ENCODE measurements around the gene LMO7.
"Not testable (repeated sequence)": the region's sequence is repeated elsewhere in the genome, so short reads cannot be mapped to it uniquely, and the experiment has no call there.

Gene LMO7

DNA sequence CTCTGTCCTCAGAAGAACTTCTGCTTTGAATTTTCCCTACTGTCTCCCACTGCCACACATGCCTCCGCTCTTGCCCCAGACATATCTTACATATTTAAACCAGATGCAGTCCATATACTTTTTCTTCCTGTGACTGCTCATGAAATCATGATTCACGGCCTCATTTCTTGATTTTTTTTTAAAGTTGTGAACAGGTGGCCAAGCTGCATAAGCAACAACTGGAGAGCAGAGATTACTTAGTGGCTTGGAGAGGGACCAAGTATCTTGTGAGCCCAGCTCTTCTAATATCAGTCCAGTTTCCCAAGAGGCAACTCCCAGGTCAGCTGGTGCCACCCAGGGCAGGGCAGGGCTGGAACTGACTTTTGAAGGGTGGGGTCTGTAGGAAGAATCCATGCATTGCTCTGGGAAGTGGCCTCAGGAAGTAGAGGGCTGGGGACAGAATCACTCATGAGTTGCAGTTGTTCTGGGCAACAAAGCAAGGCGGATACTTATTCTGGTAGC lies 152.4 kb downstream of the LMO7 start:
- peak; percentile 82 for DNase-seq (ENCODE audit: low read depth, low spot score)
- TF ChIP-seq, protein P1, sequence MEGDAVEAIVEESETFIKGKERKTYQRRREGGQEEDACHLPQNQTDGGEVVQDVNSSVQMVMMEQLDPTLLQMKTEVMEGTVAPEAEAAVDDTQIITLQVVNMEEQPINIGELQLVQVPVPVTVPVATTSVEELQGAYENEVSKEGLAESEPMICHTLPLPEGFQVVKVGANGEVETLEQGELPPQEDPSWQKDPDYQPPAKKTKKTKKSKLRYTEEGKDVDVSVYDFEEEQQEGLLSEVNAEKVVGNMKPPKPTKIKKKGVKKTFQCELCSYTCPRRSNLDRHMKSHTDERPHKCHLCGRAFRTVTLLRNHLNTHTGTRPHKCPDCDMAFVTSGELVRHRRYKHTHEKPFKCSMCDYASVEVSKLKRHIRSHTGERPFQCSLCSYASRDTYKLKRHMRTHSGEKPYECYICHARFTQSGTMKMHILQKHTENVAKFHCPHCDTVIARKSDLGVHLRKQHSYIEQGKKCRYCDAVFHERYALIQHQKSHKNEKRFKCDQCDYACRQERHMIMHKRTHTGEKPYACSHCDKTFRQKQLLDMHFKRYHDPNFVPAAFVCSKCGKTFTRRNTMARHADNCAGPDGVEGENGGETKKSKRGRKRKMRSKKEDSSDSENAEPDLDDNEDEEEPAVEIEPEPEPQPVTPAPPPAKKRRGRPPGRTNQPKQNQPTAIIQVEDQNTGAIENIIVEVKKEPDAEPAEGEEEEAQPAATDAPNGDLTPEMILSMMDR (IDR thresholded peaks at IDR 0.05; ENCODE audit: insufficient read depth, low read length, missing control alignments), result no peak
- CTCF ChIA-PET, result interaction anchor here (2.1 kb wide), 1 partner anchor 93 kb away, joined by 9 read pairs; no protein-coding TSS in a partner anchor
- POLR2A ChIA-PET, result interaction anchor here (0.6 to 0.7 kb wide), 2 partner anchors 13 to 376 kb away, joined by 3 read pairs; no protein-coding TSS in a partner anchor
- no peak overlapping the region for H3K4me3 ChIP-seq (ENCODE audit: low read depth, low read length)

DNA sequence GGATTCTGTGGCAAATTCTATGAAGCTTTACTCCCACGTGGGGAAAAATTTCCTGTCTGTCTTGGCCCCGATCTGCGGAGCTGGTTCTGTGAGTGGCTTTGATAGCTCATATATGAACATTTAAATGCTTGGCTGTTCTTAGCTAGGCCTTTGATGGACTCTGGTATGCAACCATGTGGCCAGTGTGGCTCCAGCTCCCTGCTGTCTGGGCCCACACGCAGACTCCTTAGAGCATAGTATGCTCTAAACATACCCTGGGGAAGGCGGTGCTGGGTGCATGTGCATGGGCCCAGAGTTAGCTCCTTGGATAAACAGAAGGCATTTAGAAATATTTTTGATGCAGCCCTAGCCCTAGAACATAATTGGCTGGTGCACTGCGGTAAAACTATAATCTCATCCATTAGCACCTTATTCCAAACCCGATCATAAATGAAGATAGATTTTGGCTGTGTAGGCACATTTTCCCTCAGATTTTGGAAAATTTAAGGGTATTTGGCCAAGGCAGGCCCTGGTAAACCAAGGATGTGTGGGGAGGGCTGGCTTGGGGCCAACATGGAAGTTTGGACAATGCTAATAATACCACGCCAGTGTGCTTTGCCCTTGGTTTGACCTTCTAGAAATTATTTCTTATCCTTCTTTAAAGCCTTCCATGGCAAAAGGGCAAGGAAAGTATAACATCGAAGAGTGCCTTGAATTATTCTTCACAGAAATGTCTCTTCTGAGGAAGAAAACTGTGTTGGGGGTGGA lies 153.5 kb downstream of the LMO7 start:
- ChIA-PET CTCF (no interaction called here), POLR2A (interaction anchor here (0.6 kb wide), 1 partner anchor 12 kb away, joined by 3 read pairs; no protein-coding TSS in a partner anchor)
- no peak overlapping the region for H3K4me3 ChIP-seq (ENCODE audit: low read depth, low read length)
- DNase-seq (ENCODE audit: low read depth, low spot score), result no peak
- TF ChIP-seq, protein P1 (IDR thresholded peaks at IDR 0.05; ENCODE audit: insufficient read depth, low read length, missing control alignments), result no peak

DNA sequence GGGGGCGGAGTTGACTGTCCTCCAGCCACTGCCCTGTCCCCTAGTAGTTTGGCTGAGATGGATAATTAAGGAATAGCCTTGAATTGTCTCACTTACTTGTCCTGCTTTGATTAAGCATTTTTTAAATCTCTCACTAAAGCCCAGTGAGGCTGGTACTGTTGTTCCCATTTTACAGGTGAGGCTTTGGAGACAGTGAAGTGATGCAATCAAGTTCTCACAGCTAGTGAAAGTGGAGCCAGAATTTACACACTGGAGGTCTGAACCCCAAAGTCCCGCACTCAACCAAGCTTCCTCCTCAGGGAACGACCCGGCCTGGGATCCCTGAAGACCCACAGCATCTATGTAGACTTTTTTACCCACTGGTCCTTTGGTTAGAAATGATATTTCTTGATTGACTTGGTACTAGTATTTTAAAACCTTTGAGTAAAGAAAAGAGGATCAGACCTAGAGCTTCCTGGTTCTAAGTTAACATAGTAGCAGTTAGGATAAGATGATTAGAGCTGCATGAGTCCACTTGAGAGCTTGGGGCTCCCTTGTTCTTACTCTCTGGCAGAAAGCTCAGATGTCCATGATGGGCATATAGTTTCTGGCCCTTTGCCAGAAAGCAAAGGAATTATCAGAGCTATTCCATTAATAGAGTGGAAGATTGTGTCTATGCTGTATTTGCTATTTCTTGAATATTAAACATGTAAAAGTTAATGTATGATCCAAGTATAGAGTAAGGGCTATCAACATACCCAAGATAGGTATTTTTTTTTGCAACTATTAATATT lies 154.3 kb downstream of the LMO7 start:
- no peak overlapping the region for H3K4me3 ChIP-seq (ENCODE audit: low read depth, low read length)
- no peak for DNase-seq (ENCODE audit: low read depth, low spot score)
- TF ChIP-seq, protein P1 (IDR thresholded peaks at IDR 0.05; ENCODE audit: insufficient read depth, low read length, missing control alignments), result no peak
- POLR2A ChIA-PET, result no interaction called here
- CTCF ChIA-PET, result no interaction called here

DNA sequence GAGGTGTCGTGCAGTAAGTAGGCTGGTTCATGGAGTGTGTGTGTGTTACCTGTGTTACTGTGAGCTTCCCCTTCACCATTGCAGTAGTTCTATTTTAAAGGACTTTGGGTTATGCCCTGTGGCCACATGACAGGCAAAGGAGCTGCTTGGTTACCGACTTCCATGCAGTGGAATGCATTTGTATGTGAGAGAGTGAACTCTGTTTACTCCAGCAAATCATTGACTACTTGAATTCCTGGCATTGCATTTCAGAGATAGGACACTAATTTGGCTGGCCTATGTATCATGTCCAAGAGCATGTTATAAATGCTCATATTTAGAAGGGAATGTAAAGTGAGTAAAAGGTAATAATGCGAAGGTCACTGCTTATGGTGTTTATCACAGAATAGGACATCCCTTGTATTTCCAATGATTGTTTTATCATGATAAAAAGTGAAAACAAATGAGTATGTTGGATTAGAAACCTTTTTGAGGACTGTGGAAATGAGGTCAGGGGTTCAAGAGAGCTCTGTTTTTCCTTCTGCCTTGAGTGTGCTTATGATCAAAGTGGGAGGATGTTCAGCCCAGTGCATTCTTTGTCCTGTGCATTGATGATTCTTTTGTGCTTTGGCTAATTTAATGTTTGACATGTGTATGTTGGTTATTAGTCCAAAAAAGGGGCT lies 156.5 kb downstream of the LMO7 start:
- ChIA-PET CTCF (interaction anchor here (1.5 kb wide), 1 partner anchor 97 kb away, joined by 7 read pairs; no protein-coding TSS in a partner anchor), POLR2A (interaction anchor here (0.6 kb wide), 1 partner anchor 76 kb away, joined by 4 read pairs; no protein-coding TSS in a partner anchor)
- no peak for DNase-seq (ENCODE audit: low read depth, low spot score)
- TF ChIP-seq, protein P1 (IDR thresholded peaks at IDR 0.05; ENCODE audit: insufficient read depth, low read length, missing control alignments), result no peak
- no peak overlapping the region for H3K4me3 ChIP-seq (ENCODE audit: low read depth, low read length)

DNA sequence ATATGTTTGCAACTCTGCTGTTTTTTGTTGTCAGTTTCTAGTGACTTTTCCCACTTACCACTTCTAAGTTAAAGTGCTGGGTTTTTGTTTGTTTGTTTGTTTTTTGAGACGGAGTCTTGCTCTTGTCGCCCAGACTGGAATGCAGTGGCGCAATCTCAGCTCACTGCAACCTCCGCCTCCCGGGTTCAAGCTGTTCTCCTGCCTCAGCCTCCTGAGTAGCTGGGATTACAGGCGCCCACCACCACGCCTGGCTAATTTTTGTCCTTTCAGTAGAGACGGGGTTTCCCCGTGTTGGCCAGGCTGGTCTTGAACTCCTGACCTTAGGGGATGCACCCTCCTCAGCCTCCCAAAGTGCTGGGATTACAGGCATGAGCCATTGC lies 157.0 kb downstream of the LMO7 start:
- H3K4me3 ChIP-seq (ENCODE audit: low read depth, low read length); DNase-seq (ENCODE audit: low read depth, low spot score); POLR2A ChIA-PET: not testable (repeated sequence)
- CTCF ChIA-PET, result interaction anchor here (1.1 to 1.5 kb wide), 2 partner anchors 98 to 105 kb away, joined by 3 to 7 read pairs; no protein-coding TSS in a partner anchor

DNA sequence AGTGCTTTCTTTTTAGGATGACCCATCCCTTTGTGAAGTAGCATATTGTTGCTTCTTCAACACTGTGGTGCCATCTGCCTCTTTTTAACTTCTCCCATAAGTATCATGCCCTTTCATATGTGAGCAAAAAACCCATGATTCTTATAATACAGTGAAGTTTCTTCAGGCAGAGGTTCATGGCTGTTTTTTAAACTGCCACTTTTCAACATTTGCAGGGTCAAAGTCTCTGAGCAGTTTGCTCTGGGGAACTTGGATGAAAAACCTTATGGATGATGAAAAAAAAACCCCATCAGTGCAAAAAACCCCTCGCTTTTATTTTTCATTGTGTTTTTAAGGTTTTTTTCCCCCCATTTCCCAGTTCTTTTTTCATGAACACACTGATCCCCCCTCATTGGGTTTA lies 158.5 kb downstream of the LMO7 start:
- CTCF ChIA-PET, result interaction anchor here (1.1 to 2.7 kb wide), 3 partner anchors 12 to 107 kb away, joined by 3 to 13 read pairs (median 4); no protein-coding TSS in a partner anchor
- DNase-seq (ENCODE audit: low read depth, low spot score), result no peak
- TF ChIP-seq, protein P1 (IDR thresholded peaks at IDR 0.05; ENCODE audit: insufficient read depth, low read length, missing control alignments), result no peak
- POLR2A ChIA-PET, result no interaction called here
- no peak overlapping the region for H3K4me3 ChIP-seq (ENCODE audit: low read depth, low read length)

Measured in AG04449 (cell line).